HL-60 (cell line): Measurements from ENCODE around the gene DPPA4.

Experiments
- DNase-seq, 2 experiments: peaks; one replicate each; pipeline ENCODE4 v3.0.0-alpha.2; 2010 to 2020; ENCODE audit warnings: low read depth in 1 of 2, low spot score in 1 of 2
- H3K27ac ChIP-seq: fragments of 250-450 bp; sonication (Bioruptor Pico); replicated peaks from 2 replicates; pipeline ENCODE4 v1.5.1; 2020; ENCODE audit warnings: mild to moderate bottlenecking, moderate library complexity
- H3K27me3 ChIP-seq: fragments of 250-450 bp; sonication (Bioruptor Pico); 2 replicates; pipeline ENCODE4 v1.5.1; 2021; ENCODE audit warnings: mild to moderate bottlenecking, moderate library complexity; ENCODE audit not compliant: insufficient read depth, poor library complexity, severe bottlenecking
- H3K4me3 ChIP-seq: replicated peaks from 2 replicates; pipeline ENCODE4 v1.5.1; 2011; ENCODE audit warnings: mild to moderate bottlenecking, control low read depth, low read length; ENCODE audit not compliant: insufficient read depth
- GABPA ChIP-seq: IDR thresholded peaks from 2 replicates; pipeline ENCODE4 v1.6.1; 2012; ENCODE audit warnings: low read depth
- POLR2AphosphoS5 ChIP-seq: IDR thresholded peaks from 2 replicates; pipeline ENCODE4 v1.6.1; 2012; ENCODE audit warnings: low read depth
- SPI1 ChIP-seq: IDR thresholded peaks from 2 replicates; pipeline ENCODE4 v1.6.1; 2012; ENCODE audit warnings: low read depth, mild to moderate bottlenecking, borderline replicate concordance
- TF ChIP-seq, protein P1 (sequence below): IDR thresholded peaks from one replicate; pipeline ENCODE4 v1.5.1; 2011; ENCODE audit warnings: low read length, control low read depth, inconsistent platforms; ENCODE audit not compliant: insufficient read depth
- TF ChIP-seq, protein P2 (sequence below): IDR thresholded peaks from 2 replicates; pipeline ENCODE4 v1.6.1; 2012; ENCODE audit warnings: low read depth; ENCODE audit not compliant: insufficient replicate concordance

DPPA4 gene

DNA sequence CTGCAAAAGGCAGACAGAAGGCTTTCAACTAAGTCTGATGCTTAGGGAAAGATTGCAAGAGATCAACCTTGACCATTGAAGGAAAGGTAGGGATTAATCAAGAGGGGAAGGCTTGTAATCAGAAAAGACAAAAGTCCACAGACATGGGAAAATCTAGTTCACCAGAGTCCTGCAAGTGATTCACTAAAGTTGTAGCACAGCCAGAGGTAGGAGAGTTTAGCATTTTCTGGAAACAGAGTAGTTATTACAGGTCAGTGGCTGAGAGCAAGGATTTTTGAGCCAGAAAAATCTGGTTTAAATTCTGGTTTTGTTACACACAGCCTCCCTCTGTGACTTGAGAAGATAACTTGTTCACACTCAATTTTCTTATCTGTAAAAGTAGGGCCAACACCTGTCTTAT lies 35.3 kb upstream of the DPPA4 start:
- no peak for DNase-seq
- TF ChIP-seq GABPA (no peak), SPI1 (no peak), POLR2AphosphoS5 (no peak)
- TF ChIP-seq, protein P1, sequence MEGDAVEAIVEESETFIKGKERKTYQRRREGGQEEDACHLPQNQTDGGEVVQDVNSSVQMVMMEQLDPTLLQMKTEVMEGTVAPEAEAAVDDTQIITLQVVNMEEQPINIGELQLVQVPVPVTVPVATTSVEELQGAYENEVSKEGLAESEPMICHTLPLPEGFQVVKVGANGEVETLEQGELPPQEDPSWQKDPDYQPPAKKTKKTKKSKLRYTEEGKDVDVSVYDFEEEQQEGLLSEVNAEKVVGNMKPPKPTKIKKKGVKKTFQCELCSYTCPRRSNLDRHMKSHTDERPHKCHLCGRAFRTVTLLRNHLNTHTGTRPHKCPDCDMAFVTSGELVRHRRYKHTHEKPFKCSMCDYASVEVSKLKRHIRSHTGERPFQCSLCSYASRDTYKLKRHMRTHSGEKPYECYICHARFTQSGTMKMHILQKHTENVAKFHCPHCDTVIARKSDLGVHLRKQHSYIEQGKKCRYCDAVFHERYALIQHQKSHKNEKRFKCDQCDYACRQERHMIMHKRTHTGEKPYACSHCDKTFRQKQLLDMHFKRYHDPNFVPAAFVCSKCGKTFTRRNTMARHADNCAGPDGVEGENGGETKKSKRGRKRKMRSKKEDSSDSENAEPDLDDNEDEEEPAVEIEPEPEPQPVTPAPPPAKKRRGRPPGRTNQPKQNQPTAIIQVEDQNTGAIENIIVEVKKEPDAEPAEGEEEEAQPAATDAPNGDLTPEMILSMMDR: no peak
- TF ChIP-seq, protein P2, sequence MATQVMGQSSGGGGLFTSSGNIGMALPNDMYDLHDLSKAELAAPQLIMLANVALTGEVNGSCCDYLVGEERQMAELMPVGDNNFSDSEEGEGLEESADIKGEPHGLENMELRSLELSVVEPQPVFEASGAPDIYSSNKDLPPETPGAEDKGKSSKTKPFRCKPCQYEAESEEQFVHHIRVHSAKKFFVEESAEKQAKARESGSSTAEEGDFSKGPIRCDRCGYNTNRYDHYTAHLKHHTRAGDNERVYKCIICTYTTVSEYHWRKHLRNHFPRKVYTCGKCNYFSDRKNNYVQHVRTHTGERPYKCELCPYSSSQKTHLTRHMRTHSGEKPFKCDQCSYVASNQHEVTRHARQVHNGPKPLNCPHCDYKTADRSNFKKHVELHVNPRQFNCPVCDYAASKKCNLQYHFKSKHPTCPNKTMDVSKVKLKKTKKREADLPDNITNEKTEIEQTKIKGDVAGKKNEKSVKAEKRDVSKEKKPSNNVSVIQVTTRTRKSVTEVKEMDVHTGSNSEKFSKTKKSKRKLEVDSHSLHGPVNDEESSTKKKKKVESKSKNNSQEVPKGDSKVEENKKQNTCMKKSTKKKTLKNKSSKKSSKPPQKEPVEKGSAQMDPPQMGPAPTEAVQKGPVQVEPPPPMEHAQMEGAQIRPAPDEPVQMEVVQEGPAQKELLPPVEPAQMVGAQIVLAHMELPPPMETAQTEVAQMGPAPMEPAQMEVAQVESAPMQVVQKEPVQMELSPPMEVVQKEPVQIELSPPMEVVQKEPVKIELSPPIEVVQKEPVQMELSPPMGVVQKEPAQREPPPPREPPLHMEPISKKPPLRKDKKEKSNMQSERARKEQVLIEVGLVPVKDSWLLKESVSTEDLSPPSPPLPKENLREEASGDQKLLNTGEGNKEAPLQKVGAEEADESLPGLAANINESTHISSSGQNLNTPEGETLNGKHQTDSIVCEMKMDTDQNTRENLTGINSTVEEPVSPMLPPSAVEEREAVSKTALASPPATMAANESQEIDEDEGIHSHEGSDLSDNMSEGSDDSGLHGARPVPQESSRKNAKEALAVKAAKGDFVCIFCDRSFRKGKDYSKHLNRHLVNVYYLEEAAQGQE: no peak
- Histone ChIP-seq H3K4me3 (no peak overlapping the region), H3K27me3 (no peaks in the 10 kb centered on the region), H3K27ac (no peak overlapping the region)

DNA sequence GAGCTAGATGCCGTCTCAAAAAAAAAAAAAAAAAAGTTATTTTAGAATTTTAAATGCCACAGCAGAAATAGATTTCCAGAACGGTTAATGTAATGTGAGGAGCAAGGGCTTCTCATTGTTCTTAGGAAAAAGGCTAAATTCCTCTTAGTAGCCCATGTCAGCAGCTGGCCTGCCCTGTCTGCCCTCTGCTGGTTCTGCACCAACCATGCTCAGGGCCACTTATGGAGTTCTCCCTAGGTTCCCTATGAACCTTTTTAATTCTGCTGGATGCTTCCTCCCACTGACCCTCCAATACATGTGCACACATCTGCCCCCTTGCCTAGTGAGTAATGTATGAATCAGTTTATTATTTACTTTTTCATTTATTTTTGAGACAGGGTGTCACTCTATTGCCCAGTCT lies 32.2 kb upstream of the DPPA4 start:
- DNase-seq: no peak
- no peak for TF ChIP-seq SPI1
- TF ChIP-seq, protein P1: no peak
- TF ChIP-seq POLR2AphosphoS5: no peak
- TF ChIP-seq GABPA: no peak
- TF ChIP-seq, protein P2: no peak

DNA sequence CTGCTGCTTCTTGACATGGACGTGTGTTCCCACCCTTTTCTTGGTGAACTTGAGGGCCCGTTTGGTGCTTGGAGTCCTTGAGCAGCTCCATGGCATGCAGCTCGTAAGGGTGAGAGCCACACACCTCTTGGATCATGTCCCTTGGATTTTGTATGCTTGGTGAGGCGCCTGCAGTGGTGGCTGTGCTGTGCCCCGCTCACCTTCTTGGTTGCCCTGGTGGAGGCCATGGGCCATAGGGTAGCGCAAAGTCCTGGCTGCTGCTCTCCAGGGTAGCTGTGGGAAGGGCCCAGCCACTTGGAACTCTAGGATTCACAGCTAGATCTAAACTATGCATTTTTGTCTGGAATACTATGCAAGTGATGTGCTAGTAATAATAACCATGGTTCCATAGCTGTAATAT lies 26.7 kb upstream of the DPPA4 start:
- no peak for TF ChIP-seq SPI1
- no peak for TF ChIP-seq GABPA
- TF ChIP-seq POLR2AphosphoS5: no peak
- TF ChIP-seq, protein P2: no peak
- TF ChIP-seq, protein P1: no peak
- no peaks in the 10 kb centered on the region for H3K27me3 ChIP-seq
- no peak overlapping the region for H3K27ac ChIP-seq
- no peak for DNase-seq
- no peak overlapping the region for H3K4me3 ChIP-seq

More for the DNA sequence above, 32.2 kb upstream of the DPPA4 start:
- H3K27me3 ChIP-seq: no peaks in the 10 kb centered on the region
- no peak overlapping the region for H3K4me3 ChIP-seq
- no peak overlapping the region for H3K27ac ChIP-seq
